Osteocyte (in vitro differentiated cells): ENCODE results near the gene PRSS3. TPM values are rescaled to one million over a fixed set of nuclear protein-coding genes. Genes with fewer than 3 reads are reported as not detected.
"Not testable (repeated sequence)": the region's sequence is repeated elsewhere in the genome, so short reads cannot be mapped to it uniquely, and the experiment has no call there.

Experiments
- DNase-seq: peaks from one replicate; pipeline ENCODE4 v3.0.0; 2021; ENCODE audit warnings: mixed read lengths; ENCODE audit not compliant: unreplicated experiment; ENCODE audit errors: extremely low spot score
- H3K27ac Mint-ChIP-seq: one replicate; pipeline ENCODE4 v1.8.0; 2021; ENCODE audit warnings: mild to moderate bottlenecking, mixed read lengths; ENCODE audit not compliant: unreplicated experiment
- H3K27me3 Mint-ChIP-seq: one replicate; pipeline ENCODE4 v1.8.0; 2021; ENCODE audit warnings: mixed read lengths; ENCODE audit not compliant: unreplicated experiment
- H3K36me3 Mint-ChIP-seq: one replicate; pipeline ENCODE4 v1.8.0; 2021; ENCODE audit warnings: mixed read lengths; ENCODE audit not compliant: unreplicated experiment
- H3K4me1 Mint-ChIP-seq: one replicate; pipeline ENCODE4 v1.8.0; 2021; ENCODE audit warnings: mixed read lengths; ENCODE audit not compliant: unreplicated experiment
- H3K4me3 Mint-ChIP-seq: one replicate; pipeline ENCODE4 v1.8.0; 2021; ENCODE audit warnings: mild to moderate bottlenecking, moderate library complexity, mixed read lengths; ENCODE audit not compliant: unreplicated experiment
- H3K9me3 Mint-ChIP-seq: one replicate; pipeline ENCODE4 v1.8.0; 2021; ENCODE audit warnings: mixed read lengths; ENCODE audit not compliant: unreplicated experiment
- total RNA-seq: library from RNA; stranded (reverse); gene quantifications from 2 replicates; pipeline ENCODE4 v1.2.1, GENCODE V29; 2021
- TF ChIP-seq, protein P1 (sequence below): fragments of 200-600 bp; sonication (generic); IDR thresholded peaks from 2 replicates; pipeline ENCODE4 v1.5.0; 2021; ENCODE audit warnings: antibody characterized with exemption, mild to moderate bottlenecking, moderate library complexity

The PRSS3 gene
- total RNA-seq, 1 donor from 2014 or later = not detected

DNA sequence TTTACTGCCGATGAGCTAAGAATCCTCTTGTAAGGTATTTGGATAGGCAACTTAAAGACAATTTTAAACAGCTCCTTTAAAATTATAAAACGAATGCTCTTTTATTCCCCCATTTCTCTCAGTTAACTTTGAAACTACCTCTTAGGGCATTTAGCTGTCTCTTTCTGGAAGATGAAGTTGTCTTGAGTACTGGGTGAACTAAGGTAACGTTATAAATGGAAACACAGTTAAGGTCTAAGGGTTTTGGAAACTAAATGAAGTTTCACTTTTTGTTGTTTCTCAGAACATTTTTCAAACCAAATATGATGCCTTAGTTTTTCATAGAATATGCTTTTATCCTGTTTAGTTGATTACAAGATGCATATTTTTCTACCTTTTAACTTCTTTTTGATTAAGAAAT lies 28.4 kb downstream of the PRSS3 start:
- Mint-ChIP-seq H3K27me3 (no peaks in the 10 kb centered on the region), H3K4me3 (no peak overlapping the region), H3K36me3 (no peaks in the 10 kb centered on the region), H3K4me1 (peaks cover 29% of the 10 kb centered on the region), H3K27ac (no peak overlapping the region), H3K9me3 (no peaks in the 10 kb centered on the region)
- TF ChIP-seq, protein P1, sequence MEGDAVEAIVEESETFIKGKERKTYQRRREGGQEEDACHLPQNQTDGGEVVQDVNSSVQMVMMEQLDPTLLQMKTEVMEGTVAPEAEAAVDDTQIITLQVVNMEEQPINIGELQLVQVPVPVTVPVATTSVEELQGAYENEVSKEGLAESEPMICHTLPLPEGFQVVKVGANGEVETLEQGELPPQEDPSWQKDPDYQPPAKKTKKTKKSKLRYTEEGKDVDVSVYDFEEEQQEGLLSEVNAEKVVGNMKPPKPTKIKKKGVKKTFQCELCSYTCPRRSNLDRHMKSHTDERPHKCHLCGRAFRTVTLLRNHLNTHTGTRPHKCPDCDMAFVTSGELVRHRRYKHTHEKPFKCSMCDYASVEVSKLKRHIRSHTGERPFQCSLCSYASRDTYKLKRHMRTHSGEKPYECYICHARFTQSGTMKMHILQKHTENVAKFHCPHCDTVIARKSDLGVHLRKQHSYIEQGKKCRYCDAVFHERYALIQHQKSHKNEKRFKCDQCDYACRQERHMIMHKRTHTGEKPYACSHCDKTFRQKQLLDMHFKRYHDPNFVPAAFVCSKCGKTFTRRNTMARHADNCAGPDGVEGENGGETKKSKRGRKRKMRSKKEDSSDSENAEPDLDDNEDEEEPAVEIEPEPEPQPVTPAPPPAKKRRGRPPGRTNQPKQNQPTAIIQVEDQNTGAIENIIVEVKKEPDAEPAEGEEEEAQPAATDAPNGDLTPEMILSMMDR = no peak
- no peak for DNase-seq

DNA sequence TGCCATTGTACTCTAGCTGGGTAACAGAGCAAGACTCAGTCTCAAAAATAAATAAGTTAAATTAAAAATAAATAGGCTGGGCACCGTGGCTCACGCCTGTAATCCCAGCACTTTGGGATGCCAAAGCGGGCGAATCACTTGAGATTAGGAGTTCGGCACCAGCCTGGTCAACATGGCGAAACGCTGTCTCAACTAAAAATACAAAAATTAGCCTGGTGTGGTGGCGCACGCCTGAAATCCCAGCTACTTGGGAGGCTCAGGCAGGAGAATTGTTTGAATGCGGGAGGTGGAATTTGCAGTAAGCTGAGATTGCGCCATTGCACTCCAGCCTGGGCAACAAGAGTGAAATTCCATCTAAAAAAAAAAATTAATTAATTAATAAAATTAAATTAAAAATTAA lies 31.9 kb downstream of the PRSS3 start:
- DNase-seq, H3K27ac Mint-ChIP-seq, H3K9me3 Mint-ChIP-seq, H3K36me3 Mint-ChIP-seq, H3K4me1 Mint-ChIP-seq, H3K27me3 Mint-ChIP-seq, H3K4me3 Mint-ChIP-seq: not testable (repeated sequence)

GRCh38 chr9:33829641-33830230 lies 34.4 kb downstream of the PRSS3 start:
- H3K27ac Mint-ChIP-seq, H3K36me3 Mint-ChIP-seq, H3K4me3 Mint-ChIP-seq, H3K9me3 Mint-ChIP-seq, H3K27me3 Mint-ChIP-seq, DNase-seq: not testable (repeated sequence)
- peaks cover 11% of the 10 kb centered on the region for H3K4me1 Mint-ChIP-seq

DNA sequence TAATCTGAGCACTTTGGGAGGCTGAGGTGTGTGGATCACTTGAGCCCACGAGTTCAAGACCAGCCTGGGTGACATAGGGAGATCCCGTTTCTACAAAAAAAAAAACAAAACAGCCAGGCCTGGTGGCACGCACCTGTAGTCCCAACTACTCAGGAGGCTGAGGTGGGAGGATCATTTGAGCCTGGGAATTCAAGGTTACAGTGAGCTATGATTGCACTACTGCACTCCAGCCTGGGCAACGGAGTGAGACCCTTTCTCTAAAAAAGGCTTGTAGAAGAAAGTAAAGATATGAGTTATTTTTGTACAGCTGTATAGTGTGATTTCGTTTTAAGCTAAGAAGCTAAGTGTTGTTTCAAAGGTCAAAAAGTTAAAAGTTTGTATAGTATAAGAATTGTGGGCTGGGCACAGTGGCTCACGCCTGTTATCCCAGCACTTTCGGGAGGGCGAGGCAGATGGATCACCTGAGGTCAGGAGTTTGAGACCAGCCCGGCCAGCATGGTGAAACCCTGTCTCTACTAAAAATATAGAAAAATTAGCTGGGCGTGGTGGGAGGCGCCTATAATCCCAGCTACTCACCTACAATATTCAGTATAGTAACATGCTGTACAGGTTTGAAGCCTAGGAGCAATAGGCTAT lies 40.4 kb downstream of the PRSS3 start:
- no peak overlapping the region for H3K4me3 Mint-ChIP-seq
- H3K36me3 Mint-ChIP-seq = peaks cover 2% of the 10 kb centered on the region
- H3K4me1 Mint-ChIP-seq = peaks cover 25% of the 10 kb centered on the region
- H3K27ac Mint-ChIP-seq = peak overlapping the region; percentile 15
- no peaks in the 10 kb centered on the region for H3K9me3 Mint-ChIP-seq
- no peaks in the 10 kb centered on the region for H3K27me3 Mint-ChIP-seq
- TF ChIP-seq, protein P1 = no peak
- no peak for DNase-seq

- not testable (repeated sequence) for H3K9me3 Mint-ChIP-seq, DNase-seq, H3K27me3 Mint-ChIP-seq, H3K36me3 Mint-ChIP-seq, H3K4me3 Mint-ChIP-seq
- Mint-ChIP-seq H3K4me1 (peaks cover 26% of the 10 kb centered on the region), H3K27ac (peak overlapping the region; percentile 81)
These were observed 40.9 kb downstream of the PRSS3 start for GRCh38 chr9:33836261-33836660.

- DNase-seq = no peak
- no peak overlapping the region for H3K4me3 Mint-ChIP-seq
- H3K4me1 Mint-ChIP-seq = peaks cover 33% of the 10 kb centered on the region
- H3K9me3 Mint-ChIP-seq = no peaks in the 10 kb centered on the region
- no peak overlapping the region for H3K27ac Mint-ChIP-seq
- H3K36me3 Mint-ChIP-seq = peaks cover 2% of the 10 kb centered on the region
- TF ChIP-seq, protein P1 = no peak
- H3K27me3 Mint-ChIP-seq = no peaks in the 10 kb centered on the region
These were observed 41.8 kb downstream of the PRSS3 start for GRCh38 chr9:33837138-33837537.
